ENCODE results near the gene MYO10.

GRCh38 chr5:16901021-16901644, 35.0 kb downstream of the MYO10 start:
- TF ChIP-seq SUZ12 (IDR thresholded peaks at IDR 0.05; ENCODE audit: extremely low read depth, insufficient read depth, insufficient read length) (no peak), ZNF274 (IDR thresholded peaks at IDR 0.05; ENCODE audit: low read depth, low read length) (no peak), YY1 (IDR thresholded peaks at IDR 0.05; ENCODE audit: insufficient read depth, insufficient read length) (no peak)
